ENCODE results near the gene HMCN2. TPM values are rescaled to one million over a fixed set of nuclear protein-coding genes. Genes with fewer than 3 reads are reported as not detected.

Gene HMCN2
- total RNA-seq, 4 donors from 2014 or later = 24.8 to 61.7 (median 36.1) TPM

GRCh38 chr9:130243882-130244170, 21.7 kb upstream of the HMCN2 start:
- peaks cover 0 to 13% (median 4%) of the 10 kb centered on the region in 4 donors for H3K4me1 ChIP-seq
- no peak overlapping the region for H3K4me3 ChIP-seq
- no peaks in the 10 kb centered on the region for H3K9me3 ChIP-seq
- H3K36me3 ChIP-seq = no peaks in the 10 kb centered on the region
- no peaks in the 10 kb centered on the region for H3K27me3 ChIP-seq
- no peak overlapping the region for H3K27ac ChIP-seq
- no peak for TF ChIP-seq POLR2A (IDR thresholded peaks at IDR 0.05)
- TF ChIP-seq CTCF (IDR thresholded peaks at IDR 0.05) = no peak
- DNase-seq = no peak

- Histone ChIP-seq H3K9me3 (no peaks in the 10 kb centered on the region), H3K27ac (no peak overlapping the region), H3K4me3 (no peak overlapping the region), H3K27me3 (no peaks in the 10 kb centered on the region), H3K36me3 (no peaks in the 10 kb centered on the region), H3K4me1 (peaks cover 0 to 13% (median 4%) of the 10 kb centered on the region in 4 donors)
- TF ChIP-seq CTCF (IDR thresholded peaks at IDR 0.05) (no peak), POLR2A (IDR thresholded peaks at IDR 0.05) (no peak)
- no peak for DNase-seq
These were observed 20.9 kb upstream of the HMCN2 start for GRCh38 chr9:130244548-130245165.

GRCh38 chr9:130245474-130245873, 20.1 kb upstream of the HMCN2 start:
- Histone ChIP-seq H3K36me3 (no peaks in the 10 kb centered on the region), H3K27ac (no peak overlapping the region), H3K4me1 (peaks cover 0 to 8% (median 3%) of the 10 kb centered on the region in 4 donors), H3K9me3 (no peaks in the 10 kb centered on the region), H3K4me3 (no peak overlapping the region), H3K27me3 (no peaks in the 10 kb centered on the region)
- TF ChIP-seq CTCF (IDR thresholded peaks at IDR 0.05) = no peak
- TF ChIP-seq POLR2A (IDR thresholded peaks at IDR 0.05) = no peak
- DNase-seq = no peak

- DNase-seq = no peak
- Histone ChIP-seq H3K4me3 (no peak overlapping the region), H3K27ac (no peak overlapping the region), H3K27me3 (no peaks in the 10 kb centered on the region), H3K36me3 (no peaks in the 10 kb centered on the region), H3K9me3 (peaks cover 0 to under 1% (median 0%) of the 10 kb centered on the region in 4 donors), H3K4me1 (peaks cover 0 to 8% (median 0%) of the 10 kb centered on the region in 4 donors)
- no peak for TF ChIP-seq CTCF (IDR thresholded peaks at IDR 0.05)
- TF ChIP-seq POLR2A (IDR thresholded peaks at IDR 0.05) = no peak
These were observed 19.4 kb upstream of the HMCN2 start for GRCh38 chr9:130246126-130246525.

- no peaks in the 10 kb centered on the region for H3K27me3 ChIP-seq
- no peaks in the 10 kb centered on the region for H3K36me3 ChIP-seq
- no peak overlapping the region for H3K27ac ChIP-seq
- peak in 1 of 3 donors; percentile 34 for DNase-seq
- H3K4me1 ChIP-seq = no peaks in the 10 kb centered on the region
- H3K4me3 ChIP-seq = no peak overlapping the region
- H3K9me3 ChIP-seq = peaks cover 0 to 7% (median 0%) of the 10 kb centered on the region in 4 donors
- TF ChIP-seq POLR2A (IDR thresholded peaks at IDR 0.05) (no peak), CTCF (IDR thresholded peaks at IDR 0.05) (no peak)
These were observed 10.6 kb upstream of the HMCN2 start for GRCh38 chr9:130254747-130255630.
